HG02642 (cell line): ENCODE data around the gene DNAJC7.
"Not testable (repeated sequence)": the region's sequence is repeated elsewhere in the genome, so short reads cannot be mapped to it uniquely, and the experiment has no call there.

Experiments
- ATAC-seq: cut with Tn5 transposase; IDR thresholded peaks from one replicate; pipeline ENCODE4 v1.9.1; 2021; ENCODE audit warnings: mild to moderate bottlenecking; ENCODE audit not compliant: unreplicated experiment, poor library complexity

Gene DNAJC7

GRCh38 chr17:41962111-41962510, 55.1 kb downstream of the DNAJC7 start:
- ATAC-seq: no peak

GRCh38 chr17:41959336-41960095, 57.7 kb downstream of the DNAJC7 start:
- ATAC-seq: no peak

GRCh38 chr17:41959030-41959335, 58.3 kb downstream of the DNAJC7 start:
- ATAC-seq: no peak

- ATAC-seq: no peak
Measured at GRCh38 chr17:41957869-41958439, 59.3 kb downstream of the DNAJC7 start.

GRCh38 chr17:41957031-41957868, 60.0 kb downstream of the DNAJC7 start:
- no peak for ATAC-seq

- no peak for ATAC-seq
Measured at GRCh38 chr17:41956522-41956921, 60.7 kb downstream of the DNAJC7 start.

- ATAC-seq: no peak
Measured at GRCh38 chr17:41948762-41949460, 68.3 kb downstream of the DNAJC7 start.

GRCh38 chr17:41944943-41945342, 72.3 kb downstream of the DNAJC7 start:
- ATAC-seq: no peak

- no peak for ATAC-seq
Measured at GRCh38 chr17:41943492-41943891, 73.7 kb downstream of the DNAJC7 start.

GRCh38 chr17:41942626-41943373, 74.4 kb downstream of the DNAJC7 start:
- ATAC-seq: no peak

- ATAC-seq: no peak
Measured at GRCh38 chr17:41941168-41941567, 76.1 kb downstream of the DNAJC7 start.

GRCh38 chr17:41939693-41940090, 77.5 kb downstream of the DNAJC7 start:
- no peak for ATAC-seq

- no peak for ATAC-seq
Measured at GRCh38 chr17:41939044-41939692, 78.1 kb downstream of the DNAJC7 start.

- ATAC-seq: no peak
Measured at GRCh38 chr17:41937970-41938954, 79.0 kb downstream of the DNAJC7 start.

- ATAC-seq: no peak
Measured at GRCh38 chr17:41935641-41936040, 81.6 kb downstream of the DNAJC7 start.

GRCh38 chr17:41932816-41933389, 84.3 kb downstream of the DNAJC7 start:
- no peak for ATAC-seq

GRCh38 chr17:41931715-41932114, 85.5 kb downstream of the DNAJC7 start:
- ATAC-seq: not testable (repeated sequence)

- ATAC-seq: not testable (repeated sequence)
Measured at GRCh38 chr17:41930833-41931156, 86.4 kb downstream of the DNAJC7 start.
